HG03457 (cell line): ENCODE measurements around the gene SLC41A3.
"Not testable (repeated sequence)": the region's sequence is repeated elsewhere in the genome, so short reads cannot be mapped to it uniquely, and the experiment has no call there.

ENCODE experiments used
- ATAC-seq: cut with Tn5 transposase; IDR thresholded peaks from one replicate; pipeline ENCODE4 v1.9.1; 2021; ENCODE audit warnings: moderate number of reproducible peaks; ENCODE audit not compliant: unreplicated experiment

SLC41A3 gene

GRCh38 chr3:126084768-126085180 is 850 bp upstream of the SLC41A3 start:
- ATAC-seq = no peak

GRCh38 chr3:126083511-126083912 is 412 bp downstream of the SLC41A3 start:
- peak; percentile 26 for ATAC-seq

GRCh38 chr3:126083138-126083445 is 832 bp downstream of the SLC41A3 start:
- no peak for ATAC-seq

GRCh38 chr3:126082362-126083137 is 1.4 kb downstream of the SLC41A3 start:
- ATAC-seq = no peak

GRCh38 chr3:126081618-126082361 is 2.1 kb downstream of the SLC41A3 start:
- no peak for ATAC-seq

GRCh38 chr3:126080970-126081369 is 3.0 kb downstream of the SLC41A3 start:
- ATAC-seq = no peak

- ATAC-seq = no peak
Measured at GRCh38 chr3:126078866-126079265, 5.1 kb downstream of the SLC41A3 start.

- no peak for ATAC-seq
Measured at GRCh38 chr3:126077754-126078153, 6.2 kb downstream of the SLC41A3 start.

GRCh38 chr3:126076140-126076539 is 7.8 kb downstream of the SLC41A3 start:
- ATAC-seq = no peak

GRCh38 chr3:126070146-126070545 is 13.8 kb downstream of the SLC41A3 start:
- ATAC-seq = no peak

GRCh38 chr3:126067959-126068358 is 16.0 kb downstream of the SLC41A3 start:
- ATAC-seq = no peak

- not testable (repeated sequence) for ATAC-seq
Measured at GRCh38 chr3:126066676-126067075, 17.2 kb downstream of the SLC41A3 start.

- ATAC-seq = no peak
Measured at GRCh38 chr3:126065876-126066275, 18.0 kb downstream of the SLC41A3 start.

- ATAC-seq = no peak
Measured at GRCh38 chr3:126064627-126065258, 19.2 kb downstream of the SLC41A3 start.

GRCh38 chr3:126063358-126063965 is 20.5 kb downstream of the SLC41A3 start:
- ATAC-seq = no peak

GRCh38 chr3:126061301-126062032 is 22.5 kb downstream of the SLC41A3 start:
- no peak for ATAC-seq

GRCh38 chr3:126060613-126061145 is 23.2 kb downstream of the SLC41A3 start:
- no peak for ATAC-seq

GRCh38 chr3:126058666-126059065 is 25.3 kb downstream of the SLC41A3 start:
- no peak for ATAC-seq

- ATAC-seq = no peak
Measured at GRCh38 chr3:126057936-126058335, 26.0 kb downstream of the SLC41A3 start.

GRCh38 chr3:126057501-126057819 is 26.5 kb downstream of the SLC41A3 start:
- ATAC-seq = no peak
